ENCODE results near the gene FBXO44.
"Not testable (repeated sequence)": the region's sequence is repeated elsewhere in the genome, so short reads cannot be mapped to it uniquely, and the experiment has no call there.

Gene FBXO44

GRCh38 chr1:11654137-11654938, at the start of gene FBXO44, which contains the start of gene FBXO2:
Gene FBXO44, plus strand, starts transcription at chr1:11654877. Its CDS starts 959 bp downstream, at chr1:11655836.
Gene FBXO2, minus strand, starts transcription at chr1:11654429. Its CDS starts 89 bp downstream, at chr1:11654340.
- Histone ChIP-seq H3K4me3 (ENCODE audit: low read depth, low read length) (peak within 1 kb of the TSS; percentile 83), H3K9ac (ENCODE audit: low read length) (peak within 1 kb of the TSS; percentile 58), H3K27me3 (ENCODE audit: control insufficient read depth, insufficient read depth, low read length) (peaks cover 50% of the 10 kb centered on the region), H3K27ac (ENCODE audit: low read depth, low read length) (no peak within 1 kb of the TSS), H3K4me1 (ENCODE audit: control insufficient read depth, insufficient read depth, low read length) (peaks cover 39% of the 10 kb centered on the region), H3K36me3 (ENCODE audit: control insufficient read depth, insufficient read depth, low read length) (peaks cover 21% of the 10 kb centered on the region), H3K9me3 (ENCODE audit: control insufficient read depth, insufficient read depth, low read depth, low read length) (no peaks in the 10 kb centered on the region)

- H3K9me3 ChIP-seq (ENCODE audit: control insufficient read depth, insufficient read depth, low read depth, low read length) = no peaks in the 10 kb centered on the region
- H3K36me3 ChIP-seq (ENCODE audit: control insufficient read depth, insufficient read depth, low read length) = no peaks in the 10 kb centered on the region
- H3K4me1 ChIP-seq (ENCODE audit: control insufficient read depth, insufficient read depth, low read length) = peaks cover 9% of the 10 kb centered on the region
- H3K4me3 ChIP-seq (ENCODE audit: low read depth, low read length) = no peak overlapping the region
- H3K27ac ChIP-seq (ENCODE audit: low read depth, low read length) = no peak overlapping the region
- no peak overlapping the region for H3K9ac ChIP-seq (ENCODE audit: low read length)
- no peaks in the 10 kb centered on the region for H3K27me3 ChIP-seq (ENCODE audit: control insufficient read depth, insufficient read depth, low read length)
Measured at GRCh38 chr1:11606775-11607174, 47.9 kb upstream of the FBXO44 start.

GRCh38 chr1:11608596-11609130, 46.0 kb upstream of the FBXO44 start:
- not testable (repeated sequence) for H3K9me3 ChIP-seq (ENCODE audit: control insufficient read depth, insufficient read depth, low read depth, low read length); H3K4me1 ChIP-seq (ENCODE audit: control insufficient read depth, insufficient read depth, low read length); H3K27me3 ChIP-seq (ENCODE audit: control insufficient read depth, insufficient read depth, low read length); H3K9ac ChIP-seq (ENCODE audit: low read length); H3K36me3 ChIP-seq (ENCODE audit: control insufficient read depth, insufficient read depth, low read length); H3K4me3 ChIP-seq (ENCODE audit: low read depth, low read length); H3K27ac ChIP-seq (ENCODE audit: low read depth, low read length)

- not testable (repeated sequence) for H3K4me3 ChIP-seq (ENCODE audit: low read depth, low read length)
Measured at GRCh38 chr1:11609378-11609777, 45.3 kb upstream of the FBXO44 start.

GRCh38 chr1:11610629-11611180, 44.0 kb upstream of the FBXO44 start:
- H3K36me3 ChIP-seq (ENCODE audit: control insufficient read depth, insufficient read depth, low read length) = no peaks in the 10 kb centered on the region
- H3K9me3 ChIP-seq (ENCODE audit: control insufficient read depth, insufficient read depth, low read depth, low read length) = no peaks in the 10 kb centered on the region
- H3K4me3 ChIP-seq (ENCODE audit: low read depth, low read length) = no peak overlapping the region
- no peaks in the 10 kb centered on the region for H3K4me1 ChIP-seq (ENCODE audit: control insufficient read depth, insufficient read depth, low read length)
- H3K9ac ChIP-seq (ENCODE audit: low read length) = no peak overlapping the region
- no peaks in the 10 kb centered on the region for H3K27me3 ChIP-seq (ENCODE audit: control insufficient read depth, insufficient read depth, low read length)
- no peak overlapping the region for H3K27ac ChIP-seq (ENCODE audit: low read depth, low read length)

More at GRCh38 chr1:11609378-11609777, 45.3 kb upstream of the FBXO44 start:
- not testable (repeated sequence) for H3K27me3 ChIP-seq (ENCODE audit: control insufficient read depth, insufficient read depth, low read length); H3K27ac ChIP-seq (ENCODE audit: low read depth, low read length); H3K4me1 ChIP-seq (ENCODE audit: control insufficient read depth, insufficient read depth, low read length); H3K9ac ChIP-seq (ENCODE audit: low read length); H3K9me3 ChIP-seq (ENCODE audit: control insufficient read depth, insufficient read depth, low read depth, low read length); H3K36me3 ChIP-seq (ENCODE audit: control insufficient read depth, insufficient read depth, low read length)

- H3K4me3 ChIP-seq (ENCODE audit: low read depth, low read length) = no peak overlapping the region
- no peak overlapping the region for H3K9ac ChIP-seq (ENCODE audit: low read length)
- no peaks in the 10 kb centered on the region for H3K27me3 ChIP-seq (ENCODE audit: control insufficient read depth, insufficient read depth, low read length)
- H3K4me1 ChIP-seq (ENCODE audit: control insufficient read depth, insufficient read depth, low read length) = no peaks in the 10 kb centered on the region
- H3K36me3 ChIP-seq (ENCODE audit: control insufficient read depth, insufficient read depth, low read length) = no peaks in the 10 kb centered on the region
- H3K9me3 ChIP-seq (ENCODE audit: control insufficient read depth, insufficient read depth, low read depth, low read length) = no peaks in the 10 kb centered on the region
- no peak overlapping the region for H3K27ac ChIP-seq (ENCODE audit: low read depth, low read length)
Measured at GRCh38 chr1:11611638-11612327, 42.9 kb upstream of the FBXO44 start.

- no peaks in the 10 kb centered on the region for H3K4me1 ChIP-seq (ENCODE audit: control insufficient read depth, insufficient read depth, low read length)
- H3K4me3 ChIP-seq (ENCODE audit: low read depth, low read length) = no peak overlapping the region
- H3K27ac ChIP-seq (ENCODE audit: low read depth, low read length) = no peak overlapping the region
- no peaks in the 10 kb centered on the region for H3K27me3 ChIP-seq (ENCODE audit: control insufficient read depth, insufficient read depth, low read length)
- no peaks in the 10 kb centered on the region for H3K9me3 ChIP-seq (ENCODE audit: control insufficient read depth, insufficient read depth, low read depth, low read length)
- no peak overlapping the region for H3K9ac ChIP-seq (ENCODE audit: low read length)
- H3K36me3 ChIP-seq (ENCODE audit: control insufficient read depth, insufficient read depth, low read length) = no peaks in the 10 kb centered on the region
Measured at GRCh38 chr1:11613347-11613746, 41.3 kb upstream of the FBXO44 start.

GRCh38 chr1:11615090-11615489, 39.6 kb upstream of the FBXO44 start:
- H3K27ac ChIP-seq (ENCODE audit: low read depth, low read length) = no peak overlapping the region
- no peaks in the 10 kb centered on the region for H3K9me3 ChIP-seq (ENCODE audit: control insufficient read depth, insufficient read depth, low read depth, low read length)
- H3K4me1 ChIP-seq (ENCODE audit: control insufficient read depth, insufficient read depth, low read length) = no peaks in the 10 kb centered on the region
- H3K9ac ChIP-seq (ENCODE audit: low read length) = no peak overlapping the region
- H3K27me3 ChIP-seq (ENCODE audit: control insufficient read depth, insufficient read depth, low read length) = no peaks in the 10 kb centered on the region
- no peaks in the 10 kb centered on the region for H3K36me3 ChIP-seq (ENCODE audit: control insufficient read depth, insufficient read depth, low read length)
- H3K4me3 ChIP-seq (ENCODE audit: low read depth, low read length) = no peak overlapping the region

- Histone ChIP-seq H3K27me3 (ENCODE audit: control insufficient read depth, insufficient read depth, low read length) (no peaks in the 10 kb centered on the region), H3K4me1 (ENCODE audit: control insufficient read depth, insufficient read depth, low read length) (no peaks in the 10 kb centered on the region), H3K27ac (ENCODE audit: low read depth, low read length) (no peak overlapping the region), H3K36me3 (ENCODE audit: control insufficient read depth, insufficient read depth, low read length) (no peaks in the 10 kb centered on the region), H3K9ac (ENCODE audit: low read length) (no peak overlapping the region), H3K4me3 (ENCODE audit: low read depth, low read length) (no peak overlapping the region), H3K9me3 (ENCODE audit: control insufficient read depth, insufficient read depth, low read depth, low read length) (no peaks in the 10 kb centered on the region)
Measured at GRCh38 chr1:11616766-11617165, 37.9 kb upstream of the FBXO44 start.

GRCh38 chr1:11617314-11617713, 37.4 kb upstream of the FBXO44 start:
- Histone ChIP-seq H3K4me3 (ENCODE audit: low read depth, low read length) (no peak overlapping the region), H3K27me3 (ENCODE audit: control insufficient read depth, insufficient read depth, low read length) (no peaks in the 10 kb centered on the region), H3K36me3 (ENCODE audit: control insufficient read depth, insufficient read depth, low read length) (no peaks in the 10 kb centered on the region), H3K27ac (ENCODE audit: low read depth, low read length) (no peak overlapping the region), H3K9me3 (ENCODE audit: control insufficient read depth, insufficient read depth, low read depth, low read length) (no peaks in the 10 kb centered on the region), H3K4me1 (ENCODE audit: control insufficient read depth, insufficient read depth, low read length) (no peaks in the 10 kb centered on the region), H3K9ac (ENCODE audit: low read length) (no peak overlapping the region)

GRCh38 chr1:11617741-11618140, 36.9 kb upstream of the FBXO44 start:
- no peaks in the 10 kb centered on the region for H3K36me3 ChIP-seq (ENCODE audit: control insufficient read depth, insufficient read depth, low read length)
- no peak overlapping the region for H3K4me3 ChIP-seq (ENCODE audit: low read depth, low read length)
- H3K9me3 ChIP-seq (ENCODE audit: control insufficient read depth, insufficient read depth, low read depth, low read length) = no peaks in the 10 kb centered on the region
- no peaks in the 10 kb centered on the region for H3K27me3 ChIP-seq (ENCODE audit: control insufficient read depth, insufficient read depth, low read length)
- no peaks in the 10 kb centered on the region for H3K4me1 ChIP-seq (ENCODE audit: control insufficient read depth, insufficient read depth, low read length)
- no peak overlapping the region for H3K9ac ChIP-seq (ENCODE audit: low read length)
- no peak overlapping the region for H3K27ac ChIP-seq (ENCODE audit: low read depth, low read length)
